Ectodermal cell (in vitro differentiated cells): Measurements from ENCODE around the gene COL21A1.

ENCODE experiments used
- H3K27ac ChIP-seq: 2 replicates; pipeline ENCODE4 v1.7.0; 2013; ENCODE audit warnings: mild to moderate bottlenecking, low read depth, low read length; ENCODE audit not compliant: insufficient read depth, poor library complexity, severe bottlenecking
- H3K27me3 ChIP-seq: 2 replicates; pipeline ENCODE4 v1.7.0; 2013; ENCODE audit warnings: mild to moderate bottlenecking, low read length; ENCODE audit not compliant: insufficient read depth, control insufficient read depth, poor library complexity, severe bottlenecking
- H3K36me3 ChIP-seq: one replicate; pipeline ENCODE4 v1.7.0; 2013; ENCODE audit warnings: low read length; ENCODE audit not compliant: control insufficient read depth, insufficient read depth
- H3K4me1 ChIP-seq: one replicate; pipeline ENCODE4 v1.7.0; 2013; ENCODE audit warnings: low read length; ENCODE audit not compliant: control insufficient read depth, insufficient read depth
- H3K4me3 ChIP-seq: 2 replicates; pipeline ENCODE4 v1.7.0; 2013; ENCODE audit warnings: low read depth, low read length, control low read depth; ENCODE audit not compliant: insufficient read depth
- H3K9me3 ChIP-seq: 2 replicates; pipeline ENCODE4 v1.7.0; 2013; ENCODE audit warnings: mild to moderate bottlenecking, low read length, moderate library complexity; ENCODE audit not compliant: control insufficient read depth
- WGBS, 2 experiments: methylation state at CpG; one replicate each; pipeline ENCODE4 v1.1.7; 2013; ENCODE audit warnings: missing lambda C conversion rate in 2 of 2; 5-methylcytosine and 5-hydroxymethylcytosine counted together

The COL21A1 gene

DNA sequence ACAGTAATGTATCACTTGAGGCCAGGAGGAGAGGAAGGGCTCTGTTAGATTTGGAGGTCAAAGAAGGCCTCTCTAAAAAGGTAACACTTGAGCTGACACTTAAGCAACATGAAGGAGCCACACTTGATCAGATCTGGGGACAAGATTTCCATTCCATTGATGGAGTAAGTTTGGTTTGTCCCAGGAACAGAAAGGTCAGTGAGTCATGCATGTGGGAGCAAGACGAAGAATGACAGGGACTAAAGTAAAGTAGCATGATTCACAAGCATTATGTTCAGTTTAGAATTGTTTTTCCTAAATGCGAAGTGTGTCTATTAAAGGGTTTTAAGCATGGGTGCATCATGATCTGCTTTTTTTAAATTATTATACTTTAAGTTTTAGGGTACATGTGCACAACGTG lies 47.4 kb downstream of the COL21A1 start:
- Histone ChIP-seq H3K4me3 (no peak overlapping the region), H3K4me1 (no peaks in the 10 kb centered on the region), H3K9me3 (no peaks in the 10 kb centered on the region), H3K27ac (no peak overlapping the region), H3K27me3 (no peaks in the 10 kb centered on the region), H3K36me3 (no peaks in the 10 kb centered on the region)
- 93 to 99% methylated on average over 2 to 3 of the region's 3 CpGs for WGBS, 2 experiments

GRCh38 chr6:56193846-56194245 lies 53.5 kb downstream of the COL21A1 start:
- Histone ChIP-seq H3K27me3 (no peaks in the 10 kb centered on the region), H3K4me1 (no peaks in the 10 kb centered on the region), H3K9me3 (no peaks in the 10 kb centered on the region), H3K27ac (no peak overlapping the region), H3K4me3 (no peak overlapping the region), H3K36me3 (no peaks in the 10 kb centered on the region)
- 87 to 96% methylated on average over 5 of the region's 5 CpGs for WGBS, 2 experiments

DNA sequence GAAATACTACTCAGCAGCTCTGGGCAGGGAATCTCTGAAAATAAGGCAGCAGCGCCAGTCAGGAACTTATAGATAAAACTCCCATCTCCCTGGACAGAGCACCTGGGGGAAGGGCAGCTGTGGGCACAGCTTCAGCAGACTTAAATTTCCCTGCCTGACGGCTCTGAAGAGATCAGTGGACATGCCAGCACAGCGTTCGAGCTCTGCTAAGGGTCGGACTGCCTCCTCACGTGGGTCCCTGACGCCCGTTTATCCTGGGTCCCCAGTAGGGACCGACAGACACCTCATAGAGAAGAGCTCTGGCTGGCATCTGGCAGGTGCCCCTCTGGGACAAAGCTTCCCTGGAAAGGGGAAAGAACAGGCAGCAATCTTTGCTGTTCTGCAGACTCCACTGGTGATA lies 59.0 kb downstream of the COL21A1 start:
- WGBS, 2 experiments: 91 to 96% methylated on average over 9 of the region's 9 CpGs
- Histone ChIP-seq H3K27ac (no peak overlapping the region), H3K9me3 (no peaks in the 10 kb centered on the region), H3K4me3 (no peak overlapping the region), H3K27me3 (no peaks in the 10 kb centered on the region), H3K4me1 (no peaks in the 10 kb centered on the region), H3K36me3 (no peaks in the 10 kb centered on the region)

DNA sequence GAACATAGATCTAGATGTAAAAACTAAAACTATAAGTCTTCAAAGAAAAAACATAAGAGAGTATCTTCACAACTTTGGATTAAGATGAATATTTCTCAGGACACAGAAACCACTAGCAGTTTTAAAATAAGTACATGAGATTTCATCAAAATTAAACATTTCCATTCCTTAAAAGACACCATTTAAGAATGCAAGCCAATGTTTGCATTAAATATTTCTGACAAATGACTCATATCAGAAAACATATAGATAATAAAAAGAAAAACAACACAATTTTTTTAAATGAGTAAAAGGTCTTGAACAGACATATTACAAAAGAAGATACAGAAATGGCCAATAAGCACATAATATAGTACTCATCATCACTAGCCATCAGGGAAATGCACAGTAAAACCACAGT lies 59.7 kb downstream of the COL21A1 start:
- Histone ChIP-seq H3K4me1 (no peaks in the 10 kb centered on the region), H3K27ac (no peak overlapping the region), H3K36me3 (no peaks in the 10 kb centered on the region), H3K9me3 (no peaks in the 10 kb centered on the region), H3K4me3 (no peak overlapping the region), H3K27me3 (no peaks in the 10 kb centered on the region)

GRCh38 chr6:56176741-56177140 lies 70.6 kb downstream of the COL21A1 start:
- Histone ChIP-seq H3K4me3 (no peak overlapping the region), H3K9me3 (no peaks in the 10 kb centered on the region), H3K36me3 (no peaks in the 10 kb centered on the region), H3K27me3 (no peaks in the 10 kb centered on the region), H3K4me1 (no peaks in the 10 kb centered on the region), H3K27ac (no peak overlapping the region)

DNA sequence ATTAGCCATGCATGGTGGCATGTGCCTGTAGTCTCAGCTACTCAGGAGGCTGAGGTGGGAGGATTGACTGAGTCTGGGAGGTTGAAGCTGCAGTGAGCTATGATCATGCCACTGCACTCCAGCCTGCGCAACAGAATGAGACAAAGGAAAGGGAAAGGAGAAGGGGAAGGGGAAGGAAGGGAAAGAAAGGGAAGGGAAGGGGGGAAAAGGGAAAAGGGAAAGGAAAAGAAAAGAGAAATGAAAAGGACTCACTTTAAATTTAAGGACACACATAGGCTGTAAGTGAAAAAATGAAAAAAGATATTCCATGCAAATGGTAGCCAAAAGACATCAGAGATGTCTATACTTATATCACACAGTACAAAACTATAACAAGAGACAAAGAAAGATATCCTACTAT lies 74.2 kb downstream of the COL21A1 start:
- no peaks in the 10 kb centered on the region for H3K9me3 ChIP-seq
- H3K36me3 ChIP-seq: no peaks in the 10 kb centered on the region
- no CpG with 5 or more reads among the region's 1 CpG for WGBS, 2 experiments

GRCh38 chr6:56172144-56172543 lies 75.2 kb downstream of the COL21A1 start:
- Histone ChIP-seq H3K4me1 (no peaks in the 10 kb centered on the region), H3K4me3 (no peak overlapping the region), H3K27ac (no peak overlapping the region), H3K36me3 (no peaks in the 10 kb centered on the region), H3K9me3 (no peaks in the 10 kb centered on the region), H3K27me3 (no peaks in the 10 kb centered on the region)
- 90 to 95% methylated on average over 2 of the region's 2 CpGs for WGBS, 2 experiments

More for the DNA sequence above, 74.2 kb downstream of the COL21A1 start:
- no peak overlapping the region for H3K27ac ChIP-seq
- H3K4me1 ChIP-seq: no peaks in the 10 kb centered on the region
- H3K4me3 ChIP-seq: no peak overlapping the region
- H3K27me3 ChIP-seq: no peaks in the 10 kb centered on the region

GRCh38 chr6:56169366-56169765 lies 78.0 kb downstream of the COL21A1 start:
- Histone ChIP-seq H3K27ac (no peak overlapping the region), H3K27me3 (no peaks in the 10 kb centered on the region), H3K36me3 (no peaks in the 10 kb centered on the region), H3K4me3 (no peak overlapping the region), H3K9me3 (no peaks in the 10 kb centered on the region), H3K4me1 (no peaks in the 10 kb centered on the region)
- WGBS, 2 experiments: 85 to 87% methylated on average over 1 of the region's 1 CpG

DNA sequence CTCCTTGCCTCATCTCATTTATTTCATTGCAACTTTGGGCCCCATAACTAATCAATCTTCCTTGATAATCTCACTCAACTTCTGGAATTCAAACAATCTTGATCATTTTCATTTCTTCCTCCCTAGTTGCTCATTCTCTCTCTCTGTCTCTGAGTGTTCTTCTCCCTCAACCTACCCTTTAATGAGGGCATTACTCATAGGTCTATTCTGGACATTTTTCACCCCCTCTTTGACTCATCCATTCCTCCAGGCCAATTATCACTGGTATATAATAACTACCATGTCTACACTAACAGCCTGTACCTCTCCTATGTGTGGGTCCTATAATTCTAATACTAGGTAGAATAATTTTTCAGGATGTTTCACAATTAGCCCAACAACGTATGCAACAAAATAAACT lies 78.8 kb downstream of the COL21A1 start:
- H3K27ac ChIP-seq: no peak overlapping the region
- no peaks in the 10 kb centered on the region for H3K27me3 ChIP-seq
- H3K4me3 ChIP-seq: no peak overlapping the region
- H3K36me3 ChIP-seq: no peaks in the 10 kb centered on the region
- H3K9me3 ChIP-seq: no peaks in the 10 kb centered on the region
- no CpG with 5 or more reads among the region's 1 CpG for WGBS, 2 experiments
- no peaks in the 10 kb centered on the region for H3K4me1 ChIP-seq

DNA sequence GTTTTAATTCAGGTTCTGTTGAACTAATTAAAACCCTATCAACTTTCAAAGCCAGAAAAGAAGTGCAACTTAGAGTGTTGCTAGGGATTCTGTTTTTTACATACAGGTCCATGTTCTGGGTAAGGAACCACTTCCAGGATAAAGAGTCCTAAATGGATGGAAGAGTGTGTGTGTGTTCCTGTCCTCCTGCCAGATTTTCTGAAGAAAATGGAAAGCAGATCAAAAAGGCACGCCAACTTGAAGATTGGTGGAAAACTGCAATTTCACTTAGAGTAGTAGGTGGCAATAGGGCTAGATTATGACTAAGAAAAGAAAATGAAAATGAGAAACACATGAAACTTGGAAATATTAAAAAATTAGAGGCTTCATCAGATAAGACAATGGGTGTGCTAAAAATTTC lies 85.3 kb downstream of the COL21A1 start:
- H3K27ac ChIP-seq: no peak overlapping the region
- H3K36me3 ChIP-seq: no peaks in the 10 kb centered on the region
- H3K27me3 ChIP-seq: no peaks in the 10 kb centered on the region
- H3K4me3 ChIP-seq: no peak overlapping the region
- H3K4me1 ChIP-seq: no peaks in the 10 kb centered on the region
- 89 to 93% methylated on average over 1 of the region's 1 CpG for WGBS, 2 experiments
- no peaks in the 10 kb centered on the region for H3K9me3 ChIP-seq

DNA sequence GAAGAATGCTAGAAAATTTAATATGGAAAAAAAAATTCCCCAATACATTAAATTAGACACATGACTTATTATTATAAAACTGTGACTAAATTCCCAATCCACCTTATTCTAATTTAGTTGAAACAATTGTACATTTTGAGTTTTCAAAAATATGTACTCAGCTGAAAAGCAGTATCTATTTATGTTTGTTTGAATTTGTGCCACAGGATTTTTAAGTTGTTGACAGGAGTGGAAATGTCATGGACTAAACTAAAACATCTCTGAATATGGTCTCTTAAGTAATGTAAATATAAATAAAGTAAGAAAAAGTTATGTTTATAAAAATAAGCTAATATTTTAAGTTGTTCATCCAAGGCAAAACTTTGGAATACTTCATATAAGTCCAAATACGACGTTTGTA lies 86.9 kb downstream of the COL21A1 start:
- Histone ChIP-seq H3K4me1 (no peaks in the 10 kb centered on the region), H3K27ac (no peak overlapping the region), H3K4me3 (no peak overlapping the region), H3K9me3 (no peaks in the 10 kb centered on the region), H3K36me3 (no peaks in the 10 kb centered on the region), H3K27me3 (no peaks in the 10 kb centered on the region)
- WGBS, 2 experiments: 86 to 88% methylated on average over 2 of the region's 2 CpGs
